ENCODE measurements around the gene TULP3.
A peak's percentile ranks its signal among the peaks of the same experiment; 100 is the strongest.
"Not testable (repeated sequence)": the region's sequence is repeated elsewhere in the genome, so short reads cannot be mapped to it uniquely, and the experiment has no call there.

The TULP3 gene

DNA sequence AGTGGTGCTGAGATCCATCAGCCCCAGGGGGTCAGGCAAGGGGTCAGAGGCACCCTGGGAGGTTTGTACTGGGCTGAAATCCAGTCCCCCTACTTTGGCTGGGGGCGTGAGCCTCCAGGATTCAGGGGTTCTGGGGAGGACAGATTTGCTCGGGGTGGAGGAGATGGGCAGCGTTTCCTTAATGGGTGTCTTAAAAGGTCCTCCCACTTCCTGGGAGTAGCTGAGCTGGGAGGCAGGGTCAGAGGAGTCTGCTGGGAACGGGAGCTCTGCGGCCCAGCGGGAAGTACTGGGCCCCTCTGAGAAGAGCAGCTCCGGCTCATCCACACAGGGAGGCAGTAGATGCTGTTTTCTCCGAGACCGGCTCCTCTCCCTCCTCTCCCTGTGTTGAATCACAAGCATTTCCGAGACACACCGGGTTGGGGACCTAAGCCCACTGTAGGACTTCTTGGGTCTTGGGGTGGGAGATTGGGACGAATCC is 31.7 kb upstream of the TULP3 start:
- no peak for FAIRE-seq
- TF ChIP-seq, protein P1, sequence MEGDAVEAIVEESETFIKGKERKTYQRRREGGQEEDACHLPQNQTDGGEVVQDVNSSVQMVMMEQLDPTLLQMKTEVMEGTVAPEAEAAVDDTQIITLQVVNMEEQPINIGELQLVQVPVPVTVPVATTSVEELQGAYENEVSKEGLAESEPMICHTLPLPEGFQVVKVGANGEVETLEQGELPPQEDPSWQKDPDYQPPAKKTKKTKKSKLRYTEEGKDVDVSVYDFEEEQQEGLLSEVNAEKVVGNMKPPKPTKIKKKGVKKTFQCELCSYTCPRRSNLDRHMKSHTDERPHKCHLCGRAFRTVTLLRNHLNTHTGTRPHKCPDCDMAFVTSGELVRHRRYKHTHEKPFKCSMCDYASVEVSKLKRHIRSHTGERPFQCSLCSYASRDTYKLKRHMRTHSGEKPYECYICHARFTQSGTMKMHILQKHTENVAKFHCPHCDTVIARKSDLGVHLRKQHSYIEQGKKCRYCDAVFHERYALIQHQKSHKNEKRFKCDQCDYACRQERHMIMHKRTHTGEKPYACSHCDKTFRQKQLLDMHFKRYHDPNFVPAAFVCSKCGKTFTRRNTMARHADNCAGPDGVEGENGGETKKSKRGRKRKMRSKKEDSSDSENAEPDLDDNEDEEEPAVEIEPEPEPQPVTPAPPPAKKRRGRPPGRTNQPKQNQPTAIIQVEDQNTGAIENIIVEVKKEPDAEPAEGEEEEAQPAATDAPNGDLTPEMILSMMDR (IDR thresholded peaks at IDR 0.05; ENCODE audit: insufficient read depth, missing control alignments): no peak
- DNase-seq (ENCODE audit: insufficient read length, low spot score): no peak

DNA sequence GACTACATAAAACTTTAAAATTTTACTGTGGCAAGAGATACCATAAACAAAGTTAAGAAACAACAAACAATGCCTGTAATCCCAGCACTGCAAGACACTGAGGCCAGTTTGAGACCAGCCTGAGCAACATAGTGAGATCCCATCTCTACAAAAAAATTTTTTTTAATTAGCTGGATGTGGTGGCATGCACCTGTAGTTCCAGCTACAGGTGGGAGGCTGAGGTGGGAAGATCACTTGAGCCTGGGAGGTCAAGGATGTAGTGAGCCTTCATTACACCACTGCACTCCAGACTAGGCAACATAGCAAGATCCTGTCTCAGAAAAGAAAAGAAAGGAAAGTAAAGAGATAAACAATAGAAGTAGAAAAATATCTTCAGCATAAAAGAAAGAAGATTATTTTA is 30.5 kb upstream of the TULP3 start:
- no peak for DNase-seq (ENCODE audit: insufficient read length, low spot score)
- no peak for FAIRE-seq
- TF ChIP-seq, protein P1 (IDR thresholded peaks at IDR 0.05; ENCODE audit: insufficient read depth, missing control alignments): no peak

DNA sequence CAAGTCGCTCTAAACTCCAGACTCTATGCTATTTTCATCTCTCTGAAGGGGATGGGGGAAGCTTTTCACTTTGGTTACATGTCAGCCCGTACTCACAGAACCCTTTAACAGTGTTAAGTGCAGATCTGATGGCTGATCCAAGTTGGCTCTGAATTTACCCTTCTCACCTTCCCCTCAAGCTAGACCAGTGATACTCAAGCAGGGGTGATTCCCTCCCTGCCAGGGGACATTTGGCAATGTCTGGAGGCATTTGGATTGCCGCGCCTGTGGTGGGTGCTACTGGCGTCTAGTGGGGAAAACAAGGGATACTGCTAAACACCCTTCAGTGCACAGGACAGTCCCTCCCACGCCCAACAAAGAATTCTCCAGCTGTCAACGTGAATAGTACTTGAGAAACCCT is 27.8 kb upstream of the TULP3 start:
- no peak for DNase-seq (ENCODE audit: insufficient read length, low spot score)
- TF ChIP-seq, protein P1 (IDR thresholded peaks at IDR 0.05; ENCODE audit: insufficient read depth, missing control alignments): no peak
- FAIRE-seq: no peak

DNA sequence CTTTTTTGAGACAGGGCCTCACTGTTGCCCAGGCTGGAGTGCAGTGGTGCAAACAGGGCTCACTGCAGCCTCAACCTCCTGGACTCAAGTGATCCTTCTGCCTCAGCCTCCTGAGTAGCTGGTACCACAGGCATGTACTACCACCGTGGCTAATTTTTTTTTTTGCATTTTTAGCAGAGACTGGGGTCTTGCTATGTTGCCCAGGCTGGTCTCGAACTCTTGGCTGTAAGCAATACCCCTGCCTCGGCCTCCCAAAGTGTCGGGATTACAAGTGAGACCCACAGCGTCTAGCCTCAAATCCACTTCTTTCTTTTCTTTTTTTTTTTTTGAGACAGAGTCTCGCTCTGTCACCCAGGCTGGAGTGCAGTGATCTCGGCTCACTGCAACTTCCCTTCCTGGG is 27.3 kb upstream of the TULP3 start:
- not testable (repeated sequence) for DNase-seq (ENCODE audit: insufficient read length, low spot score); FAIRE-seq

DNA sequence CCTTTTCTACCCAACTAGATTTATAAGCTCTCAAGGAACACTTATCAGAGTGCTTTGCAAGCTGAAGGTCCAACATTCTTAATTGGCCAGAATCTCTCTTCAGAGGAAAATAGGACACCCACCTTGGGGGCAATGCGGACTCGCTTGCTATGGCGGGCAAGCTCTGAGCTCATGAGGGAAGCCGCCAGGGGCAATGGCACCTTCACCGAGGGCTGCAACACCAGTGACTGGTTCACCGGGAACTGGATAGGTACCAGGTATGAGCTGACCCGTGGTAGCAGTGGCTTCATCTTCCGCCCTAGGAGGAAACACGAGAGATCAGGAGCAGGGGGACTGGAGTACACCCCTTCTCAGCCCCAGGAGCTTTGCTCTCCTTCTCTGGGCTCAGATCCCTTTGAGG is 26.5 kb upstream of the TULP3 start:
- TF ChIP-seq, protein P1 (IDR thresholded peaks at IDR 0.05; ENCODE audit: insufficient read depth, missing control alignments): no peak
- DNase-seq (ENCODE audit: insufficient read length, low spot score) (no peak), FAIRE-seq (no peak)

DNA sequence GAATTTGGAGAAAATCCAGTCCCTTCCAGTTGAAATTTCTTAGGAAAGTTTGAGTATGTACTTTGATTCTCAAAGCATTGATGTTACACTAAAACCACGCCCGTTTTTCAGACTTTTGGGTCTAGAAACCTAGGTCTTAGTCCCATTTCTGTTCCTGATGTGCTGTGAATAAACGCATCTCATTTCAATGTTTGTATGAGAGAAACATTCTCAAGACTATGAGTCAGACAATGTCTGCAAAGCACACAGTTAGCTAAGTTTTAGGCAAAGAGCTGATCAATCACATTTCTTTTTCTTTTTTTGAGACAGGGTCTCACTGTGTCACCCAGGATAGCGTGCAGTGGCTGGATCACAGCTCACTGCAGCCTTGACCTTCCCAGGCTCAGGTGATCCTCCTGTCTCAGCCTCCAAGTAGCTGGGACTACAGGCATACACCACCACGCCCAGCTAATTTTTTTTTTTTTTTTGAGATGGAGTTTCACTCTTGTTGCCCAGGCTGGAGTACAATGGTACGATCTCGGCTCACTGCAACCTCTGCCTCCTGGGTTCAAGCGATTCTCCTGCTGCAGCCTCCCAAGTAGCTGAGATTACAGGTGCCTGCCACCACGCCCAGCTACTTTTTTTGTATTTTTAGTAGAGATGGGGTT is 21.6 kb upstream of the TULP3 start:
- FAIRE-seq: not testable (repeated sequence)

DNA sequence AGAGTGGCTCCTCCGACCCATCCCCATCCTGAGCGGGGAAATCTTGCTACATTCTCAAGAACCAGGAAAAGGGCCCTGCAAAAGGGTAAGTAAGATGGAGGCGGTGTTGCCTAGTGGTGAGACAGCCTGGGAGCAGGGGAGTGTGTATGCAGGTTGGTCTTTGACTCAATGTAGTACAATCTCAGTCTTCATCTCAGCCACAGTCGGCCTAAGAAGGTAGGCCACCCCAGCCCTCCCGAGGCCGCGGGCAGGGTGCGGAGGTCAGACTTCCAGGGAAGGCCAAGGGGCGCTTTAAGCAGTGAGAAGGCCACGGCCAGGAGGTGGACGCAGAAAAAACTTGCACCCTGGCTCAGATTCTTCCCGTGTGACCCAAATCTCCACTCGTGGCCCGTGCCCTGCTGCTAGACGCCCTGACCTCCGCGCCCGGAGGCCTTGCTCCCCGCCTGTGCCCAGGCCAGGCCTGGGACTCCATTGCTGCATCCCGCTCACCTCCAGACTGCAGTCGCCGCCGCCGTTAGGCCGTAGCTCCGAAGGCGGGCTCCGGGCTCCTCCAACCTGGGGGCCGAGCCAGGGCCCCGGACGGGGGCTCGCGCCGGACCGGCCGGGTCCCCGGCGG is 14.2 kb upstream of the TULP3 start:
- TF ChIP-seq, protein P1 (IDR thresholded peaks at IDR 0.05; ENCODE audit: insufficient read depth, missing control alignments): no peak
- no peak for FAIRE-seq
- no peak for DNase-seq (ENCODE audit: insufficient read length, low spot score)

More for the DNA sequence above, 21.6 kb upstream of the TULP3 start:
- not testable (repeated sequence) for DNase-seq (ENCODE audit: insufficient read length, low spot score)

DNA sequence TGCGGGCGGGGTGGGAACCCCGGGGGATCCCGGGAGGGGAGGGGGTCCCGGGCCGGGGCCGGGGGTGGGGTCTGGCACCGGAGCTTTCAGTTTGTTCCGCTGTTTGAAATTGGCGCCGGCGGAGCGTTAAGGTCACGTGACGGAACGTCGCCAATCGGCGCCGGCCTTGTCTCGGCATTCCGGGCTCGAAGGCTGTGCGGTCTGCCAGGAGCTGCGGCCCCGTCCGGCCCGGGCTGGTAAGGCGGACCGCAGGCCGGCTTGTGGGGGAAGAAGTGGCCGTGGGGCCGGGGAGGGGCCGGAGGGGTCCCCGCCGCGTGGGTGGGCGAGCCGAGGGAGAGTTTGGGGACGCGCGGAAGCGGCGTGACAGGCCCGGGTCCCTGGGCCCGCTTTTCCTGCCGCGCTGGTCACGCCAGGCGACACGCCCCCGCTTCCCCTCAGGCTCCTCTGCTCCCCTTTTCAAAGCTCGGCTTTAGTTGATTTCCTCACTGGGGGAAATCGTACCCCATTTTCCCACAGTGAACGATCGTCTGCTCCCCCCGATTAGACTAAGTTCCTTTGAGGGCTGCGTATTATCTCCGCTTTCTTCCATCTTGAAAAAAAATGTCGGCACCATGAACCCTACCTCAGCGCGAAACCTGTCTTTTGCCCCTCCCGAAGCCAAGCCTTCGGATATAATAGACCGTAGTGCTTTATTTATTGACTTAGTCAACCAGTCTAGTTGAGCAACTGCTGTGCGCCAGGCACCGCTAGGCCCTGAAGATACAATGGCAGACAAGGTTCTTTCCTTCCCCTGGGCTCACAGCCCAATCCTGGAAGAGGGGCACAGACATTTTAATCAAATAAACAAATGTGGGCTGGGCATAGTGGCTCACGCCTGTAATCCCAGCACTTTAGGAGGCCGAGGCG is 13.4 kb upstream of the TULP3 start, which contains the start of the genes FOXM1 and RHNO1:
FOXM1 (minus strand) TSS at position 128 of the 906 bp plus-strand sequence. CDS start 2,696 bp downstream, outside the sequence.
RHNO1 (plus strand) TSS at position 177 of the 906 bp plus-strand sequence. CDS start 8,144 bp downstream, outside the sequence.
- DNase-seq (ENCODE audit: insufficient read length, low spot score) (peak; percentile 93), FAIRE-seq (no peak)
- TF ChIP-seq, protein P1 (IDR thresholded peaks at IDR 0.05; ENCODE audit: insufficient read depth, missing control alignments): no peak

All from D721Med (cell line).